ENCODE data around the gene VWDE. TPM values are rescaled to one million over a fixed set of nuclear protein-coding genes. Genes with fewer than 3 reads are reported as not detected.

Gene VWDE
- total RNA-seq, 1 donor from 2014 or later = 12.4 TPM

DNA sequence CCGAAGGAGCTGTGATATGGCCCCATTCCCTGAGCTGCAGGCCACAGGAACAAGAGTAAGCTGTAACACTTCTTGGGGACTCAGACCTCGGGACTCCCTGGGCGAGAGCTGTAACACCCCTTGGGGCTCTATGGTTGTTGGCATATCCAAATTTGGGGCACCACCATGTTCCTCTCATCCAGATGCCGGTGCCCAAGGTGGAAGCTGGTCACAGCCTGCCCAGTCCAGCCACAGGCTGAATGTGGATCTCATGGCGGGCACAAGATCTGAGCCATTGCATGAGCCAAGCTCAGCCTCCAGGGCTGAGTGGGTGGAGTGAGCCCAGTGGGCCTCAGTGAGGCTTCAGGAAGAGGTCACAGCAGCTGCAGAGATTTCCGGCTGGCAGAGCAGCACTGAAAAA is 113.7 kb downstream of the VWDE start:
- TF ChIP-seq, protein P1, sequence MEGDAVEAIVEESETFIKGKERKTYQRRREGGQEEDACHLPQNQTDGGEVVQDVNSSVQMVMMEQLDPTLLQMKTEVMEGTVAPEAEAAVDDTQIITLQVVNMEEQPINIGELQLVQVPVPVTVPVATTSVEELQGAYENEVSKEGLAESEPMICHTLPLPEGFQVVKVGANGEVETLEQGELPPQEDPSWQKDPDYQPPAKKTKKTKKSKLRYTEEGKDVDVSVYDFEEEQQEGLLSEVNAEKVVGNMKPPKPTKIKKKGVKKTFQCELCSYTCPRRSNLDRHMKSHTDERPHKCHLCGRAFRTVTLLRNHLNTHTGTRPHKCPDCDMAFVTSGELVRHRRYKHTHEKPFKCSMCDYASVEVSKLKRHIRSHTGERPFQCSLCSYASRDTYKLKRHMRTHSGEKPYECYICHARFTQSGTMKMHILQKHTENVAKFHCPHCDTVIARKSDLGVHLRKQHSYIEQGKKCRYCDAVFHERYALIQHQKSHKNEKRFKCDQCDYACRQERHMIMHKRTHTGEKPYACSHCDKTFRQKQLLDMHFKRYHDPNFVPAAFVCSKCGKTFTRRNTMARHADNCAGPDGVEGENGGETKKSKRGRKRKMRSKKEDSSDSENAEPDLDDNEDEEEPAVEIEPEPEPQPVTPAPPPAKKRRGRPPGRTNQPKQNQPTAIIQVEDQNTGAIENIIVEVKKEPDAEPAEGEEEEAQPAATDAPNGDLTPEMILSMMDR (IDR thresholded peaks at IDR 0.05; ENCODE audit: partially characterized antibody, unreplicated experiment) = no peak
- Mint-ChIP-seq H3K4me1 (ENCODE audit: low read depth, unreplicated experiment) (no peaks in the 10 kb centered on the region), H3K36me3 (ENCODE audit: unreplicated experiment) (peaks cover 6% of the 10 kb centered on the region), H3K4me3 (ENCODE audit: unreplicated experiment) (no peak overlapping the region), H3K9me3 (ENCODE audit: unreplicated experiment) (peaks cover 2% of the 10 kb centered on the region), H3K27ac (ENCODE audit: unreplicated experiment) (no peak overlapping the region), H3K27me3 (ENCODE audit: unreplicated experiment) (no peaks in the 10 kb centered on the region)
- no peak for DNase-seq

DNA sequence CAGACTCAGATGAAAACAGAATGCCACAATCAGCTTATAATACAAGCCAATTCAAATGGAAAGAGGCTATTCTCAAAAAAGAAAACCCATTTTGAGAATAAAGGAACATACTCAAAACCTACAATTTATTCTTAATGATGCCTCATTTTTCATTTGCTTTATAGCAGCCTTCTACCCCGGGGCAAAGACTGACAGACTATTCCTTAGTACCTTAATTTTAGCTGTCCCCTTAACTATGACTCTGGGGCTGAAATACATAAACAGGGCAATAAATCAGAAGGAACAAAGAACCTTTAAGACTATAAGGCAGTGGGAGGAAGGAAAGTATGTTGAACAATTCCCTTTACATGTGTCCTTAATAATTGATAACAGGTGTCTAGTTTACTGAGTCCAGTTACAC is 115.8 kb downstream of the VWDE start:
- DNase-seq = no peak
- Mint-ChIP-seq H3K27ac (ENCODE audit: unreplicated experiment) (no peak overlapping the region), H3K4me3 (ENCODE audit: unreplicated experiment) (no peak overlapping the region), H3K27me3 (ENCODE audit: unreplicated experiment) (no peaks in the 10 kb centered on the region), H3K36me3 (ENCODE audit: unreplicated experiment) (peaks cover 6% of the 10 kb centered on the region), H3K4me1 (ENCODE audit: low read depth, unreplicated experiment) (no peaks in the 10 kb centered on the region), H3K9me3 (ENCODE audit: unreplicated experiment) (peaks cover 2% of the 10 kb centered on the region)
- TF ChIP-seq, protein P1 (IDR thresholded peaks at IDR 0.05; ENCODE audit: partially characterized antibody, unreplicated experiment) = no peak

DNA sequence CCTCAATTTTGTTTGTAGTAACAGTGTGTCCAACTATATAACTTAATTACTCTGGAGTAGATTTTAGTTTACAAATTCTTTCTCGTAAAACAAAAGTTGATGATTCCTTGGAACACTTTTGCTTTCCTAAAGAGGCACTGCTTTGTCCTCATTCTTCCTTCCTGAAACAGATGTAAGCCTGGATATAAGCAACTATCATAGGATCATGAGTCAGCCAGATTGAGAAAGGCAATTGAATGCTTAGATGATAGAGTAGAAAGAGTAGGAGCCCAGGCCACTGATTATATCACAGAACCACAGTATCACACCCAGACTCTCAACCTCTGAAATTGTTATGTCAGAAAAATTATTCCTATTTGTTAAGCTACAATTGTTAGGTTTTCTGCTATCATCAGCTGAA is 122.6 kb downstream of the VWDE start:
- Mint-ChIP-seq H3K36me3 (ENCODE audit: unreplicated experiment) (peaks cover 3% of the 10 kb centered on the region), H3K4me1 (ENCODE audit: low read depth, unreplicated experiment) (no peaks in the 10 kb centered on the region), H3K9me3 (ENCODE audit: unreplicated experiment) (no peaks in the 10 kb centered on the region), H3K4me3 (ENCODE audit: unreplicated experiment) (no peak overlapping the region), H3K27ac (ENCODE audit: unreplicated experiment) (no peak overlapping the region), H3K27me3 (ENCODE audit: unreplicated experiment) (no peaks in the 10 kb centered on the region)
- DNase-seq = no peak
- TF ChIP-seq, protein P1 (IDR thresholded peaks at IDR 0.05; ENCODE audit: partially characterized antibody, unreplicated experiment) = no peak

Other genes starting within 250 kb of the VWDE start
- gene TMEM106B, start 192.6 kb downstream of the VWDE start, total RNA-seq (ENCODE audit: unreplicated experiment) = 19.4 TPM
- gene SCIN, start 166.9 kb upstream of the VWDE start, total RNA-seq (ENCODE audit: unreplicated experiment) = not detected